Pancreas (tissue), 10 donors: ENCODE results near the gene LGALS12. TPM values are rescaled to one million over a fixed set of nuclear protein-coding genes. Genes with fewer than 3 reads are reported as not detected.

ENCODE experiments used
- ATAC-seq, 4 donors: fragments of 200-7000 bp; cut with Tn5 transposase; one replicate each; pipeline versions ENCODE4 v1.8.0 to v1.9.1; 2020; ENCODE audit warnings: mild to moderate bottlenecking in 4 of 4, moderate library complexity in 4 of 4
- DNase-seq, 6 donors: peaks; one replicate each; pipeline ENCODE4 v3.0.0-alpha.2; 2020
- FAIRE-seq: peaks from 2 replicates; lab custom pipeline; 2012; peaks lifted over from hg19 to GRCh38; lab: Jason Lieb, UNC
- H3K27ac ChIP-seq, 4 donors: fragments of 200-600 bp; sonication (generic); 1 replicate in 3 of 4; 2 replicates in 1 of 4; pipeline versions ENCODE4 v1.5.0 to v1.8.0; 2020
- H3K27me3 ChIP-seq, 4 donors: fragments of 200-600 bp; one replicate each; pipeline ENCODE4 v1.8.0; 2021
- H3K36me3 ChIP-seq, 3 donors: fragments of 200-600 bp; sonication (generic) in 1 of 3; one replicate each; pipeline versions ENCODE4 v1.5.0 to v1.8.0; 2020 to 2021
- H3K4me1 ChIP-seq, 3 donors: fragments of 200-600 bp; one replicate each; pipeline ENCODE4 v1.8.0; 2021
- H3K4me3 ChIP-seq, 4 donors: fragments of 200-600 bp; sonication (generic) in 2 of 4; one replicate each; pipeline versions ENCODE4 v1.5.0 to v1.8.0; 2020 to 2021
- H3K9me3 ChIP-seq, 4 donors: fragments of 200-600 bp; one replicate each; pipeline ENCODE4 v1.8.0; 2021
- CTCF ChIP-seq, 4 donors: fragments of 200-600 bp; sonication (generic) in 3 of 4; IDR thresholded peaks; one replicate each; pipeline versions ENCODE4 v1.5.0 to v1.8.0; 2021; ENCODE audit warnings: antibody characterized with exemption in 4 of 4
- WGBS, 2 donors: extraction: QIAGEN DNeasy Blood & Tissue Kit; methylation state at CpG; one replicate each; pipeline ENCODE4 v1.1.7; 2013; 5-methylcytosine and 5-hydroxymethylcytosine counted together
- intact Hi-C, 3 donors: fragments of 100-400 bp; cut with DNase I; formaldehyde crosslinking; loops; one replicate each; pipeline versions ENCODE4 v1.11.1 to v1.14.2; 2022
- polyA plus RNA-seq, 2 donors: library from polyadenylated mRNA; stranded (reverse); fragments of 200-250 nt; gene quantifications; one replicate each; pipeline ENCODE4 v1.2.3, GENCODE V29; 2013
- total RNA-seq, 6 donors: library from RNA; stranded (reverse); fragmentation: NEBNext Ultra II Directional in 4 of 6; extraction: Animal tissue kit (Norgen Biotek cat#: 25700) in 4 of 6; gene quantifications; one replicate each; pipeline versions ENCODE4 v1.2.1 to v1.2.4, GENCODE V29; 2021 to 2023
- donor health status: healthy with polysubstance abuse.
- donor health status: DM: no; HTN: no; CAD: no; lungs with moderate emphysema.
- donor health status: DM: no; HTN: no; CAD: no.
- donor health status: control.
- donor health status: control.
- donor health status: Bipolar disorder and iron deficiency.
- donor health status: DM: yes; HTN: yes; CAD: no.
- donor health status: DM: no; HTN: no; CAD: no.
- donor health status: DM: no; HTN: no; CAD: no.
- donor health status: DM: yes; HTN: yes; CAD: no.

The LGALS12 gene
- total and polyA plus RNA-seq, 8 donors, result 0.13 to 2.1 (median 0.79) TPM; not detected in 2

GRCh38 chr11:63511048-63511748, 5.3 kb downstream of the LGALS12 start:
- 89 to 94% methylated on average over 11 of the region's 11 CpGs for WGBS, 2 donors
- Histone ChIP-seq H3K27ac (no peak overlapping the region), H3K27me3 (no peaks in the 10 kb centered on the region), H3K36me3 (no peaks in the 10 kb centered on the region), H3K4me3 (no peak overlapping the region), H3K9me3 (no peaks in the 10 kb centered on the region), H3K4me1 (peaks cover 0 to 7% (median 0%) of the 10 kb centered on the region in 3 donors)
- no peak for TF ChIP-seq CTCF (IDR thresholded peaks at IDR 0.05)
- no peak for ATAC-seq
- DNase-seq, result no peak
- intact Hi-C loops, result no loop called here
- FAIRE-seq, result no peak

GRCh38 chr11:63512816-63513215, 6.9 kb downstream of the LGALS12 start:
- FAIRE-seq, result no peak
- no peak for ATAC-seq
- H3K4me1 ChIP-seq, result no peaks in the 10 kb centered on the region
- H3K4me3 ChIP-seq, result no peak overlapping the region
- WGBS, 2 donors, result 82 to 89% methylated on average over 7 of the region's 7 CpGs
- no peaks in the 10 kb centered on the region for H3K9me3 ChIP-seq
- no peak for DNase-seq
- no peak for TF ChIP-seq CTCF (IDR thresholded peaks at IDR 0.05)
- H3K27me3 ChIP-seq, result no peaks in the 10 kb centered on the region
- no peaks in the 10 kb centered on the region for H3K36me3 ChIP-seq
- intact Hi-C loops, result no loop called here
- H3K27ac ChIP-seq, result no peak overlapping the region

GRCh38 chr11:63516109-63516508, 10.2 kb downstream of the LGALS12 start:
- intact Hi-C loops, result no loop called here
- WGBS, 2 donors, result 93 to 94% methylated on average over 5 to 6 of the region's 6 CpGs
- Histone ChIP-seq H3K27me3 (no peaks in the 10 kb centered on the region), H3K36me3 (no peaks in the 10 kb centered on the region), H3K27ac (no peak overlapping the region), H3K9me3 (no peaks in the 10 kb centered on the region), H3K4me1 (no peaks in the 10 kb centered on the region), H3K4me3 (no peak overlapping the region)
- FAIRE-seq (no peak), DNase-seq (no peak), ATAC-seq (no peak)
- TF ChIP-seq CTCF (IDR thresholded peaks at IDR 0.05), result no peak

GRCh38 chr11:63517156-63517555, 11.3 kb downstream of the LGALS12 start:
- Histone ChIP-seq H3K4me1 (no peaks in the 10 kb centered on the region), H3K9me3 (no peaks in the 10 kb centered on the region), H3K27ac (no peak overlapping the region), H3K36me3 (no peaks in the 10 kb centered on the region), H3K27me3 (no peaks in the 10 kb centered on the region), H3K4me3 (no peak overlapping the region)
- FAIRE-seq, result no peak
- ATAC-seq, result no peak
- WGBS, 2 donors, result 75 to 78% methylated on average over 5 of the region's 5 CpGs
- no peak for TF ChIP-seq CTCF (IDR thresholded peaks at IDR 0.05)
- intact Hi-C loops, result no loop called here
- DNase-seq, result no peak

GRCh38 chr11:63518548-63518947, 12.7 kb downstream of the LGALS12 start:
- no peak for TF ChIP-seq CTCF (IDR thresholded peaks at IDR 0.05)
- H3K4me1 ChIP-seq, result no peaks in the 10 kb centered on the region
- FAIRE-seq (no peak), DNase-seq (no peak), ATAC-seq (no peak)
- no peak overlapping the region for H3K27ac ChIP-seq
- H3K4me3 ChIP-seq, result no peak overlapping the region
- no peaks in the 10 kb centered on the region for H3K27me3 ChIP-seq
- WGBS, 2 donors, result 63 to 65% methylated on average over 1 of the region's 1 CpG
- intact Hi-C loops, result no loop called here
- H3K36me3 ChIP-seq, result no peaks in the 10 kb centered on the region
- no peaks in the 10 kb centered on the region for H3K9me3 ChIP-seq
